ENCODE measurements around the gene TBC1D22A. TPM values are rescaled to one million over a fixed set of nuclear protein-coding genes. Genes with fewer than 3 reads are reported as not detected.

The TBC1D22A gene
- total RNA-seq, 2 donors from 2014 or later, result 21.5 to 23.1 TPM

- H3K4me1 ChIP-seq, result no peaks in the 10 kb centered on the region
- ATAC-seq (no peak), DNase-seq (peak in 2 of 4 donors; percentile 14 to 54)
- H3K27me3 ChIP-seq, result no peaks in the 10 kb centered on the region
- H3K36me3 ChIP-seq (replicated peaks in 1 of 2; ENCODE audit: insufficient read depth in 1 of 2, low read depth in 2 of 2), result no peaks in the 10 kb centered on the region
- WGBS, 2 donors, result 73 to 82% methylated on average over 10 to 16 of the region's 16 CpGs
- no peak overlapping the region for H3K4me3 ChIP-seq
- TF ChIP-seq CTCF (IDR thresholded peaks at IDR 0.05) (peak in 6 of 7 experiments; percentile 31 to 53 (median 45)), POLR2A (IDR thresholded peaks at IDR 0.05) (no peak)
- H3K9me3 ChIP-seq, result no peaks in the 10 kb centered on the region
- no peak overlapping the region for H3K27ac ChIP-seq
- intact Hi-C loops (cut with DNase I), result no loop called here
Observed at GRCh38 chr22:47213571-47214230, 451.3 kb downstream of the TBC1D22A start.

GRCh38 chr22:47215851-47216250 lies 453.4 kb downstream of the TBC1D22A start:
- ATAC-seq, result no peak
- TF ChIP-seq POLR2A (IDR thresholded peaks at IDR 0.05) (no peak), CTCF (IDR thresholded peaks at IDR 0.05) (no peak)
- Histone ChIP-seq H3K27ac (no peak overlapping the region), H3K4me1 (no peaks in the 10 kb centered on the region), H3K9me3 (no peaks in the 10 kb centered on the region), H3K4me3 (no peak overlapping the region), H3K36me3 (replicated peaks in 1 of 2; ENCODE audit: insufficient read depth in 1 of 2, low read depth in 2 of 2) (no peaks in the 10 kb centered on the region), H3K27me3 (no peaks in the 10 kb centered on the region)
- WGBS, 2 donors, result 69 to 82% methylated on average over 5 of the region's 5 CpGs
- intact Hi-C loops (cut with DNase I), result no loop called here
- DNase-seq, result no peak

GRCh38 chr22:47218671-47219070 lies 456.2 kb downstream of the TBC1D22A start:
- ATAC-seq (no peak), DNase-seq (peak in 1 of 4 donors; percentile 3)
- WGBS, 2 donors, result 87 to 92% methylated on average over 13 to 15 of the region's 15 CpGs
- Histone ChIP-seq H3K27me3 (no peaks in the 10 kb centered on the region), H3K9me3 (no peaks in the 10 kb centered on the region), H3K36me3 (replicated peaks in 1 of 2; ENCODE audit: insufficient read depth in 1 of 2, low read depth in 2 of 2) (no peaks in the 10 kb centered on the region), H3K4me1 (no peaks in the 10 kb centered on the region), H3K27ac (no peak overlapping the region), H3K4me3 (no peak overlapping the region)
- intact Hi-C loops (cut with DNase I), result no loop called here
- no peak for TF ChIP-seq POLR2A (IDR thresholded peaks at IDR 0.05)
- no peak for TF ChIP-seq CTCF (IDR thresholded peaks at IDR 0.05)

- H3K27me3 ChIP-seq, result no peaks in the 10 kb centered on the region
- no peak overlapping the region for H3K4me3 ChIP-seq
- ATAC-seq (no peak), DNase-seq (peak in 1 of 4 donors; percentile 3)
- H3K4me1 ChIP-seq, result no peaks in the 10 kb centered on the region
- TF ChIP-seq CTCF (IDR thresholded peaks at IDR 0.05), result no peak
- TF ChIP-seq POLR2A (IDR thresholded peaks at IDR 0.05), result no peak
- H3K36me3 ChIP-seq (replicated peaks in 1 of 2; ENCODE audit: insufficient read depth in 1 of 2, low read depth in 2 of 2), result no peaks in the 10 kb centered on the region
- intact Hi-C loops (cut with DNase I), result no loop called here
- WGBS, 2 donors, result 87 to 96% methylated on average over 9 to 10 of the region's 10 CpGs
- H3K9me3 ChIP-seq, result no peaks in the 10 kb centered on the region
- no peak overlapping the region for H3K27ac ChIP-seq
Observed at GRCh38 chr22:47219789-47220188, 457.3 kb downstream of the TBC1D22A start.

GRCh38 chr22:47220752-47221151 lies 458.3 kb downstream of the TBC1D22A start:
- 68 to 69% methylated on average over 5 of the region's 5 CpGs for WGBS, 2 donors
- intact Hi-C loops (cut with DNase I), result no loop called here

More at GRCh38 chr22:47220752-47221151, 458.3 kb downstream of the TBC1D22A start:
- Histone ChIP-seq H3K27me3 (no peaks in the 10 kb centered on the region), H3K27ac (no peak overlapping the region), H3K4me1 (no peaks in the 10 kb centered on the region), H3K4me3 (no peak overlapping the region), H3K36me3 (replicated peaks in 1 of 2; ENCODE audit: insufficient read depth in 1 of 2, low read depth in 2 of 2) (no peaks in the 10 kb centered on the region), H3K9me3 (no peaks in the 10 kb centered on the region)
- TF ChIP-seq POLR2A (IDR thresholded peaks at IDR 0.05) (no peak), CTCF (IDR thresholded peaks at IDR 0.05) (no peak)
- ATAC-seq, result no peak
- no peak for DNase-seq
